NCI-H146 (cell line): ENCODE data around the gene GNAL.
"Not testable (repeated sequence)": the region's sequence is repeated elsewhere in the genome, so short reads cannot be mapped to it uniquely, and the experiment has no call there.

ENCODE experiments used
- DNase-seq: peaks from one replicate; lab custom pipeline; 2025; lab: John Stamatoyannopoulos, UW

GNAL gene

GRCh38 chr18:11688972-11689668 lies at the start of gene GNAL:
TSS of gene GNAL (plus strand) at chr18:11689264. CDS start at chr18:11689564, 300 bp downstream.
- peak; percentile 80 for DNase-seq

GRCh38 chr18:11647310-11647709 lies 41.8 kb upstream of the GNAL start:
- DNase-seq, result not testable (repeated sequence)

GRCh38 chr18:11647804-11648203 lies 41.3 kb upstream of the GNAL start:
- DNase-seq, result not testable (repeated sequence)

GRCh38 chr18:11649839-11650238 lies 39.2 kb upstream of the GNAL start:
- no peak for DNase-seq

GRCh38 chr18:11651899-11652298 lies 37.2 kb upstream of the GNAL start:
- DNase-seq, result no peak

- no peak for DNase-seq
These were observed 35.5 kb upstream of the GNAL start for GRCh38 chr18:11653521-11653920.

- DNase-seq, result peak; percentile 13
These were observed 34.1 kb upstream of the GNAL start for GRCh38 chr18:11654736-11655605.

GRCh38 chr18:11655606-11655932 lies 33.5 kb upstream of the GNAL start:
- no peak for DNase-seq

GRCh38 chr18:11657152-11657551 lies 31.9 kb upstream of the GNAL start:
- DNase-seq, result no peak

- no peak for DNase-seq
These were observed 31.5 kb upstream of the GNAL start for GRCh38 chr18:11657554-11657953.

GRCh38 chr18:11658019-11658418 lies 31.0 kb upstream of the GNAL start:
- no peak for DNase-seq

- DNase-seq, result no peak
These were observed 30.1 kb upstream of the GNAL start for GRCh38 chr18:11658989-11659388.

- no peak for DNase-seq
These were observed 28.4 kb upstream of the GNAL start for GRCh38 chr18:11660691-11661090.

GRCh38 chr18:11661430-11661829 lies 27.6 kb upstream of the GNAL start:
- no peak for DNase-seq

GRCh38 chr18:11663439-11664029 lies 25.5 kb upstream of the GNAL start:
- no peak for DNase-seq

GRCh38 chr18:11664286-11664685 lies 24.8 kb upstream of the GNAL start:
- DNase-seq, result no peak

GRCh38 chr18:11665146-11665545 lies 23.9 kb upstream of the GNAL start:
- DNase-seq, result no peak

GRCh38 chr18:11665587-11665986 lies 23.5 kb upstream of the GNAL start:
- no peak for DNase-seq

GRCh38 chr18:11666176-11666575 lies 22.9 kb upstream of the GNAL start:
- DNase-seq, result no peak

GRCh38 chr18:11666831-11667230 lies 22.2 kb upstream of the GNAL start:
- no peak for DNase-seq

GRCh38 chr18:11667578-11667977 lies 21.5 kb upstream of the GNAL start:
- DNase-seq, result no peak

- DNase-seq, result no peak
These were observed 20.5 kb upstream of the GNAL start for GRCh38 chr18:11668441-11669169.
